Trophoblast cell (in vitro differentiated cells and primary cell): ENCODE measurements around the gene ADAMTSL2.

Source experiments
- DNase-seq, 2 donors: peaks; one replicate each; pipeline ENCODE4 v3.0.0-alpha.2; 2016
- H2AFZ ChIP-seq: 2 replicates; pipeline ENCODE4 v1.6.1; 2013; ENCODE audit warnings: low read length, moderate library complexity, mild to moderate bottlenecking; ENCODE audit not compliant: insufficient read depth, poor library complexity
- H2AK5ac ChIP-seq: 2 replicates; pipeline ENCODE4 v1.6.1; 2013; ENCODE audit warnings: mild to moderate bottlenecking, low read length
- H2BK120ac ChIP-seq: 2 replicates; pipeline ENCODE4 v1.6.1; 2013; ENCODE audit warnings: low read length, mild to moderate bottlenecking, moderate library complexity; ENCODE audit not compliant: insufficient read depth, poor library complexity
- H2BK12ac ChIP-seq: 2 replicates; pipeline ENCODE4 v1.6.1; 2013; ENCODE audit warnings: mild to moderate bottlenecking, low read length, moderate library complexity
- H2BK5ac ChIP-seq: 2 replicates; pipeline ENCODE4 v1.6.1; 2013; ENCODE audit warnings: low read length, low read depth, moderate library complexity, mild to moderate bottlenecking; ENCODE audit not compliant: poor library complexity
- H3K14ac ChIP-seq: 2 replicates; pipeline ENCODE4 v1.6.1; 2013; ENCODE audit warnings: mild to moderate bottlenecking, low read length
- H3K18ac ChIP-seq: 2 replicates; pipeline ENCODE4 v1.6.1; 2013; ENCODE audit warnings: mild to moderate bottlenecking, low read length
- H3K23ac ChIP-seq: 2 replicates; pipeline ENCODE4 v1.6.1; 2013; ENCODE audit warnings: low read length
- H3K27ac ChIP-seq: 2 replicates; pipeline ENCODE4 v1.5.1; 2013; ENCODE audit warnings: low read depth, mild to moderate bottlenecking, inconsistent platforms, low read length, moderate library complexity
- H3K27me3 ChIP-seq: 2 replicates; pipeline ENCODE4 v1.6.1; 2013; ENCODE audit warnings: inconsistent platforms, mild to moderate bottlenecking, low read length, moderate library complexity; ENCODE audit not compliant: insufficient read depth
- H3K36me3 ChIP-seq, 2 experiments: 1 replicate in 1 of 2; 2 replicates in 1 of 2; pipeline ENCODE4 v1.6.1; 2013; ENCODE audit warnings: low read length in 2 of 2, mild to moderate bottlenecking in 2 of 2, moderate library complexity in 1 of 2; ENCODE audit not compliant: insufficient read depth in 2 of 2, control insufficient read depth in 1 of 2
- H3K4ac ChIP-seq: 2 replicates; pipeline ENCODE4 v1.6.1; 2013; ENCODE audit warnings: low read depth, mild to moderate bottlenecking, low read length, moderate library complexity
- H3K4me1 ChIP-seq, 2 experiments: 1 replicate in 1 of 2; 2 replicates in 1 of 2; pipeline ENCODE4 v1.6.1; 2013; ENCODE audit warnings: low read length in 2 of 2, mild to moderate bottlenecking in 2 of 2, moderate library complexity in 1 of 2; ENCODE audit not compliant: insufficient read depth in 2 of 2, control insufficient read depth in 1 of 2
- H3K4me2 ChIP-seq: 2 replicates; pipeline ENCODE4 v1.6.1; 2013; ENCODE audit warnings: inconsistent platforms, mild to moderate bottlenecking, low read length, moderate library complexity
- H3K4me3 ChIP-seq: 2 replicates; pipeline ENCODE4 v1.5.1; 2013; ENCODE audit warnings: mild to moderate bottlenecking, low read depth, low read length, inconsistent platforms
- H3K79me1 ChIP-seq: one replicate; pipeline ENCODE4 v1.6.1; 2013; ENCODE audit warnings: low read length
- H3K79me2 ChIP-seq: 2 replicates; pipeline ENCODE4 v1.6.1; 2013; ENCODE audit warnings: low read length, mild to moderate bottlenecking; ENCODE audit not compliant: control insufficient read depth, insufficient read depth, poor library complexity
- H3K9ac ChIP-seq: 2 replicates; pipeline ENCODE4 v1.6.1; 2013; ENCODE audit warnings: mild to moderate bottlenecking, low read length
- H3K9me3 ChIP-seq: 2 replicates; pipeline ENCODE4 v1.6.1; 2013; ENCODE audit warnings: low read depth, mild to moderate bottlenecking, control low read depth, inconsistent platforms, low read length; ENCODE audit not compliant: insufficient read depth
- H4K12ac ChIP-seq: 2 replicates; pipeline ENCODE4 v1.6.1; 2013; ENCODE audit warnings: low read depth, mild to moderate bottlenecking, low read length, moderate library complexity
- H4K8ac ChIP-seq: 2 replicates; pipeline ENCODE4 v1.6.1; 2013; ENCODE audit warnings: low read depth, mild to moderate bottlenecking, low read length, moderate library complexity
- H4K91ac ChIP-seq: one replicate; pipeline ENCODE4 v1.6.1; 2013; ENCODE audit warnings: low read depth, mild to moderate bottlenecking, low read length, moderate library complexity
- WGBS: extraction: QIAGEN DNeasy Blood & Tissue Kit; methylation state at CpG from one replicate; pipeline ENCODE4 v1.1.7; 2013; ENCODE audit warnings: missing lambda C conversion rate; ENCODE audit not compliant: insufficient read length, insufficient coverage; ENCODE audit errors: extremely low coverage; 5-methylcytosine and 5-hydroxymethylcytosine counted together

ADAMTSL2 gene

GRCh38 chr9:133579601-133580418, 45.3 kb downstream of the ADAMTSL2 start:
- Histone ChIP-seq H4K12ac (no peak overlapping the region), H3K4me2 (no peak overlapping the region), H2BK12ac (no peak overlapping the region), H3K18ac (no peak overlapping the region), H3K4ac (no peak overlapping the region), H2AK5ac (no peak overlapping the region), H3K79me1 (peaks cover 6% of the 10 kb centered on the region), H2BK5ac (no peak overlapping the region), H3K23ac (no peak overlapping the region), H3K4me1 (peaks cover 8 to 11% of the 10 kb centered on the region in 2 experiments), H3K36me3 (peaks cover 0 to 5% of the 10 kb centered on the region in 2 experiments), H3K27me3 (no peaks in the 10 kb centered on the region), H3K9ac (no peak overlapping the region), H3K14ac (no peak overlapping the region), H4K91ac (no peak overlapping the region), H3K4me3 (no peak overlapping the region), H3K79me2 (no peaks in the 10 kb centered on the region), H3K27ac (no peak overlapping the region), H2AFZ (no peak overlapping the region), H2BK120ac (no peak overlapping the region), H3K9me3 (no peaks in the 10 kb centered on the region), H4K8ac (no peak overlapping the region)
- no CpG with 5 or more reads among the region's 31 CpGs for WGBS
- no peak for DNase-seq

- Histone ChIP-seq H2AK5ac (no peak overlapping the region), H3K27me3 (no peaks in the 10 kb centered on the region), H3K14ac (no peak overlapping the region), H3K4me1 (peaks cover 14 to 16% of the 10 kb centered on the region in 2 experiments), H3K4me3 (no peak overlapping the region), H2BK5ac (no peak overlapping the region), H2BK12ac (no peak overlapping the region), H3K9me3 (no peaks in the 10 kb centered on the region), H3K23ac (no peak overlapping the region), H3K36me3 (no peaks in the 10 kb centered on the region), H3K9ac (no peak overlapping the region), H3K79me2 (peaks cover 1% of the 10 kb centered on the region), H4K8ac (no peak overlapping the region), H3K4me2 (no peak overlapping the region), H4K91ac (no peak overlapping the region), H3K27ac (no peak overlapping the region), H3K79me1 (peaks cover 11% of the 10 kb centered on the region), H2BK120ac (no peak overlapping the region), H2AFZ (no peak overlapping the region), H3K4ac (no peak overlapping the region), H3K18ac (no peak overlapping the region), H4K12ac (no peak overlapping the region)
- no peak for DNase-seq
- WGBS, result no CpG with 5 or more reads among the region's 6 CpGs
Measured at GRCh38 chr9:133580419-133580738, 45.9 kb downstream of the ADAMTSL2 start.

GRCh38 chr9:133581011-133581410, 46.5 kb downstream of the ADAMTSL2 start:
- Histone ChIP-seq H4K12ac (no peak overlapping the region), H3K27ac (no peak overlapping the region), H3K27me3 (no peaks in the 10 kb centered on the region), H2BK120ac (no peak overlapping the region), H3K14ac (no peak overlapping the region), H3K4me1 (peaks cover 20 to 21% of the 10 kb centered on the region in 2 experiments), H3K9me3 (no peaks in the 10 kb centered on the region), H3K36me3 (no peaks in the 10 kb centered on the region), H2BK5ac (no peak overlapping the region), H3K79me1 (peaks cover 16% of the 10 kb centered on the region), H3K79me2 (peaks cover 3% of the 10 kb centered on the region), H3K9ac (no peak overlapping the region), H4K91ac (no peak overlapping the region), H3K4me3 (no peak overlapping the region), H3K23ac (no peak overlapping the region), H2AFZ (no peak overlapping the region), H3K4me2 (no peak overlapping the region), H2BK12ac (no peak overlapping the region), H3K18ac (no peak overlapping the region), H3K4ac (no peak overlapping the region), H4K8ac (no peak overlapping the region), H2AK5ac (no peak overlapping the region)
- whole genome bisulfite sequencing, result no CpG with 5 or more reads among the region's 4 CpGs
- no peak for DNase-seq

DNA sequence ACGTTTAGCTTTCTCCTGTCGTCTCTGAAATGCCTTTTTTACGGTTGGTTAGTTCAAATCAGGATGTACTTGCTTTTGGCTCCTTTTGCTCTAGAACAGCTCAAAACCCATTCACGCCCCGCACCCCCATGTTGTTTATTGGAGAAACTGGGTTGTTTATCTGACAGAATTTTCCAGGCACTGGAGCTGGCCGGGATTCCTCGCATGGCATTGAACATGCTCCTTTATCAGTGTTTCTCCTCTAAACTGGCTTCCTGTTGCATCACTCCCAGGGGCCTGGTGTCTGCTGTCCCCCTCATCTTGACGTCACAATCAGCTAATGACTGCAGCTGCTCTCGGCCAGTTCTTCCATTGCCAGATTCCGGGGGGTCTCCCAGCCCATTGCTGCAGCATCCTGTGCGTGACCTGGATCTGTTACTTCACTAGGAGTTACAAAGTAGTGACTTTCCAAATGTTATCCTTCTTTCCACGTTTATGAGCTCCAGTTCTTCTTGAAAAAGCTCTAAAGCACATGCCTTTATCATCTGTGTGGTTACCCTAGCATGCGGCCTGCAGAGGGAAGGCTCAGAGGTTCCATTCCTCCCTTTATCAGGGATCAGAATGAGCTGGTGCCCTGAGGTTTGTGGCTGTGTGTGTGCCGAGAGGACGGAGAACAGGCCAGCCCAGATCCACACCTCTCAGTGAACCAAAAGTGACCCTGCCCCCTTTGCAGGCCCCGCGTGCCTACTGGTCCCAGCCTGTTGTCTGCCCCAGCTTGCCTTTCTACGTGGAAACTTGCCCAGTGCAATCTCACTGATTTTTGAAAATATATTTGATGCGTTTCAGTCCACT, 47.2 kb downstream of the ADAMTSL2 start:
- Histone ChIP-seq H3K14ac (no peak overlapping the region), H3K9me3 (no peaks in the 10 kb centered on the region), H3K4me1 (peaks cover 27 to 28% of the 10 kb centered on the region in 2 experiments), H3K9ac (no peak overlapping the region), H3K4ac (no peak overlapping the region), H3K79me1 (peaks cover 22% of the 10 kb centered on the region), H3K18ac (no peak overlapping the region), H4K8ac (no peak overlapping the region), H2BK12ac (no peak overlapping the region), H2BK120ac (no peak overlapping the region), H2AK5ac (no peak overlapping the region), H3K23ac (no peak overlapping the region), H3K27ac (no peak overlapping the region), H2AFZ (no peak overlapping the region), H3K36me3 (no peaks in the 10 kb centered on the region), H3K79me2 (peaks cover 3% of the 10 kb centered on the region), H3K4me3 (no peak overlapping the region), H4K12ac (no peak overlapping the region), H3K4me2 (no peak overlapping the region), H3K27me3 (no peaks in the 10 kb centered on the region), H2BK5ac (no peak overlapping the region), H4K91ac (no peak overlapping the region)
- no CpG with 5 or more reads among the region's 19 CpGs for WGBS
- peak; percentile 22 to 29 for DNase-seq
